Panc1 (cell line): ENCODE measurements around the gene ARTN.

Source experiments
- CTCF ChIP-seq: fragments of 450-650 bp; IDR thresholded peaks from 2 replicates; pipeline ENCODE4 v1.5.1; 2017; ENCODE audit warnings: mild to moderate bottlenecking
- POLR2AphosphoS5 ChIP-seq: IDR thresholded peaks from 2 replicates; pipeline ENCODE4 v1.6.1; 2012; ENCODE audit warnings: mild to moderate bottlenecking, low read depth, low read length, moderate library complexity
- SIN3A ChIP-seq: IDR thresholded peaks from 2 replicates; pipeline ENCODE4 v1.6.1; 2012; ENCODE audit warnings: low read depth, mild to moderate bottlenecking, low read length, moderate library complexity, borderline replicate concordance; ENCODE audit not compliant: insufficient read depth
- TCF7L2 ChIP-seq: IDR thresholded peaks from 2 replicates; pipeline ENCODE4 v1.6.1; 2011; ENCODE audit warnings: mild to moderate bottlenecking, low read depth, low read length, inconsistent platforms
- TF ChIP-seq, protein P1 (sequence below), 2 experiments: IDR thresholded peaks; 2 replicates each; pipeline ENCODE4 v1.6.1; 2011 to 2012; ENCODE audit warnings: low read depth in 2 of 2, control low read depth in 1 of 2, low read length in 1 of 2, mild to moderate bottlenecking in 1 of 2, moderate library complexity in 1 of 2; ENCODE audit not compliant: insufficient read depth in 1 of 2

GRCh38 chr1:43921022-43921421 lies 12.6 kb upstream of the ARTN start:
- TF ChIP-seq CTCF (no peak), POLR2AphosphoS5 (no peak), SIN3A (no peak), TCF7L2 (no peak)
- TF ChIP-seq, protein P1, sequence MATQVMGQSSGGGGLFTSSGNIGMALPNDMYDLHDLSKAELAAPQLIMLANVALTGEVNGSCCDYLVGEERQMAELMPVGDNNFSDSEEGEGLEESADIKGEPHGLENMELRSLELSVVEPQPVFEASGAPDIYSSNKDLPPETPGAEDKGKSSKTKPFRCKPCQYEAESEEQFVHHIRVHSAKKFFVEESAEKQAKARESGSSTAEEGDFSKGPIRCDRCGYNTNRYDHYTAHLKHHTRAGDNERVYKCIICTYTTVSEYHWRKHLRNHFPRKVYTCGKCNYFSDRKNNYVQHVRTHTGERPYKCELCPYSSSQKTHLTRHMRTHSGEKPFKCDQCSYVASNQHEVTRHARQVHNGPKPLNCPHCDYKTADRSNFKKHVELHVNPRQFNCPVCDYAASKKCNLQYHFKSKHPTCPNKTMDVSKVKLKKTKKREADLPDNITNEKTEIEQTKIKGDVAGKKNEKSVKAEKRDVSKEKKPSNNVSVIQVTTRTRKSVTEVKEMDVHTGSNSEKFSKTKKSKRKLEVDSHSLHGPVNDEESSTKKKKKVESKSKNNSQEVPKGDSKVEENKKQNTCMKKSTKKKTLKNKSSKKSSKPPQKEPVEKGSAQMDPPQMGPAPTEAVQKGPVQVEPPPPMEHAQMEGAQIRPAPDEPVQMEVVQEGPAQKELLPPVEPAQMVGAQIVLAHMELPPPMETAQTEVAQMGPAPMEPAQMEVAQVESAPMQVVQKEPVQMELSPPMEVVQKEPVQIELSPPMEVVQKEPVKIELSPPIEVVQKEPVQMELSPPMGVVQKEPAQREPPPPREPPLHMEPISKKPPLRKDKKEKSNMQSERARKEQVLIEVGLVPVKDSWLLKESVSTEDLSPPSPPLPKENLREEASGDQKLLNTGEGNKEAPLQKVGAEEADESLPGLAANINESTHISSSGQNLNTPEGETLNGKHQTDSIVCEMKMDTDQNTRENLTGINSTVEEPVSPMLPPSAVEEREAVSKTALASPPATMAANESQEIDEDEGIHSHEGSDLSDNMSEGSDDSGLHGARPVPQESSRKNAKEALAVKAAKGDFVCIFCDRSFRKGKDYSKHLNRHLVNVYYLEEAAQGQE (IDR thresholded peaks at IDR 0.05; ENCODE audit: insufficient read depth in 1 of 2, low read depth in 2 of 2, low read length in 1 of 2), result no peak
